GM12864 (cell line): ENCODE results near the gene NFIB.

ENCODE experiments used
- DNase-seq: peaks from one replicate; pipeline ENCODE4 v3.0.0-alpha.2; 2011; ENCODE audit warnings: low read depth
- H3K4me3 ChIP-seq: 2 replicates; pipeline ENCODE4 v1.5.1; 2011; ENCODE audit warnings: mild to moderate bottlenecking, low read depth, low read length, control low read depth
- CTCF ChIP-seq: IDR thresholded peaks from 2 replicates; pipeline ENCODE4 v1.5.1; 2011; ENCODE audit warnings: low read depth, mild to moderate bottlenecking, moderate library complexity, low read length, control low read depth, inconsistent platforms; ENCODE audit errors: missing control alignments

The NFIB gene

GRCh38 chr9:14186096-14186495 is 127.8 kb downstream of the NFIB start:
- no peak for DNase-seq

GRCh38 chr9:14185016-14185415 is 128.9 kb downstream of the NFIB start:
- no peak for DNase-seq
- TF ChIP-seq CTCF = no peak

More at GRCh38 chr9:14186096-14186495, 127.8 kb downstream of the NFIB start:
- no peak for TF ChIP-seq CTCF
- H3K4me3 ChIP-seq = no peak overlapping the region

GRCh38 chr9:14183001-14183400 is 130.9 kb downstream of the NFIB start:
- no peak for DNase-seq
- TF ChIP-seq CTCF = no peak
- H3K4me3 ChIP-seq = no peak overlapping the region

More at GRCh38 chr9:14185016-14185415, 128.9 kb downstream of the NFIB start:
- H3K4me3 ChIP-seq = no peak overlapping the region

- H3K4me3 ChIP-seq = no peak overlapping the region
- no peak for TF ChIP-seq CTCF
- DNase-seq = no peak
Measured at GRCh38 chr9:14180960-14181537, 132.9 kb downstream of the NFIB start.

GRCh38 chr9:14180093-14180959 is 133.6 kb downstream of the NFIB start:
- DNase-seq = no peak
- TF ChIP-seq CTCF = no peak
- H3K4me3 ChIP-seq = no peak overlapping the region

- TF ChIP-seq CTCF = no peak
- H3K4me3 ChIP-seq = no peak overlapping the region
- no peak for DNase-seq
Measured at GRCh38 chr9:14179449-14179848, 134.5 kb downstream of the NFIB start.
